ENCODE data around the gene RPS6KA5.
"Not testable (repeated sequence)": the region's sequence is repeated elsewhere in the genome, so short reads cannot be mapped to it uniquely, and the experiment has no call there.

Gene RPS6KA5

DNA sequence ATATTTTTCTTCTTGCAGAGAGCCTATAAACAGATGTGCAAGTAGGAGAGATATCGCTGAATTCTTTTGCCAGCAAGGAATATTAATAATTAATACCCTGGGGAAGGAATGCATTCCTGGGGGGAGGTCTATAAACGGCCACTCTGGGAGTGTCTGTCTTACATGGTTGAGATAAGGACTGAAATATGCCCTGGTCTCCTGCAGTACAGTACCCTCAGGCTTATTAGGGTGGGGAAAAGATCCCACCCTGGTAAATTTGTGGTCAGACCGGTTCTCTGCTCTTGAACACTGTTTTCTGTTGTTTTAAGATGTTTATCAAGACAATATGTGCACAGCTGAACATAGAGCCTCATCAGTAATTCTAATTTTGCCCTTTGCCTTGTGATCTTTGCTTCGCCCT is 236.9 kb downstream of the RPS6KA5 start:
- not testable (repeated sequence) for DNase-seq

DNA sequence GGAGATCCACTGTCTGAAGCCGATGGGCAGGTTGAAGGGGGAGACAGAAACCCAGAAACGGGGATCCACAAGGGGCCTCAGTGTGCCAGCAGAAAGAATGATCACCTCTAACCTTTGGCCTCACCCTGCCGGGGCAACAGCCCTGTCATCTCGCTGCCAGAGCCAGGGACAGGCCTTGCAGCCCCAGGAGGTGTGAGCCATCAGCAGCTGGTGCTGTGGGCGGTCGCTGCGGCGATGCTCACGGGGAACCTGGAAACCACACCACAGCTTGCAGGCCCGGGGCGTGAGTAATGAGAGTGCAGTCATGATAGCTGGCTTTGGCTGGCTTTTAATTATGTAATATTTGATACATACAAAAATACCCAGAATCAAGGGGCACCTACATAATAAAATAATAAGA is 239.5 kb downstream of the RPS6KA5 start:
- DNase-seq: peak; percentile 59

DNA sequence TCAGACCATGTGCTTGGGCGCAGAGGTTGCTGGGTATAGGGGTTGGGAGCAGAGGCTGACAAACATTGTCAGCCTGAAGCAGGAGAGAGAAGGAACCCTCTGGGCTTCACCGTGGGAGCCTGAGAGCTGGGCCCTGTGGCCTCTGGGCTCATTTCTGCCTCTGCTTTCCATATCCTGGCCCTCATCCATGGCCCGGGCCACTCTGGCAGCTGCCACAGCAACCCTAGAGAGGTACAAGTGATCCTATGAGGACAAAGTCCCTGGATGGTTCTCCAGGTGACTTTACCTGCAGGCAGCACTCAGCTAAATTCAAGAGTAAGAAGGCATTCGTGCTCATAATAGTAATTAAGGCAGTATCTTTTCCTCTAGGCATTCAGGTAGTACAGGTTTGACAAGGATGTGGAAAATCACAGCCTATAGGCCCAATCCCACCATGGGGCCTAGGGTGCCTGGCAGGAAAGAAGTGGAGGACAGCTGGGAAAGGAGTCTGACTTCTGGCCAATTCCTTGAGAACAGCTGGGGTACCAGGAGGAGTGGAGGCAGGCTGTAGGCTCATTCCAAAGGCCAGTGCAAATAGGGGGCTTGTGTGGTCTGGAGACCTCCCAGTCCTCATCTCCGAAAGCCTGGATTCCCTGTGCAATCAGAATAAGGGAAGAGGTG is 240.6 kb downstream of the RPS6KA5 start:
- no peak for DNase-seq

DNA sequence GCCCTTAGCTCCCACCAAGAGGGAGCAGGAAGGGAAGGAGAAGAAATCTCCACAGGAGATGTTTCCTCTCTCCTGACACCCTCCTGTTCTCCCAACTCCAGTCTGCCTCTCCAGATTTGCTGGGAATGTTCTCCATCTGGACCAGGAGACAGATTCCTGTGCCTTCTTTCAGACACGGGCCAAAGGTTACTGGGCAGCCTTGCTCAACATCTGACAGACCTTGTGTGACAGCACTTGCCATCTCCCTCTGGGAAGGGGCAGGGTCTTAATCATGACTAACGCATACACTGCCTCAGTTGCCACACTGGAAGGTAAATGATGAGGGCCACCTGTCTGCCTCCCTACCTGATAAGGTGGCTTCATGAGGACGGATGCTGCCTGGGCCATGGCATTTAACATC is 241.7 kb downstream of the RPS6KA5 start:
- DNase-seq: no peak

DNA sequence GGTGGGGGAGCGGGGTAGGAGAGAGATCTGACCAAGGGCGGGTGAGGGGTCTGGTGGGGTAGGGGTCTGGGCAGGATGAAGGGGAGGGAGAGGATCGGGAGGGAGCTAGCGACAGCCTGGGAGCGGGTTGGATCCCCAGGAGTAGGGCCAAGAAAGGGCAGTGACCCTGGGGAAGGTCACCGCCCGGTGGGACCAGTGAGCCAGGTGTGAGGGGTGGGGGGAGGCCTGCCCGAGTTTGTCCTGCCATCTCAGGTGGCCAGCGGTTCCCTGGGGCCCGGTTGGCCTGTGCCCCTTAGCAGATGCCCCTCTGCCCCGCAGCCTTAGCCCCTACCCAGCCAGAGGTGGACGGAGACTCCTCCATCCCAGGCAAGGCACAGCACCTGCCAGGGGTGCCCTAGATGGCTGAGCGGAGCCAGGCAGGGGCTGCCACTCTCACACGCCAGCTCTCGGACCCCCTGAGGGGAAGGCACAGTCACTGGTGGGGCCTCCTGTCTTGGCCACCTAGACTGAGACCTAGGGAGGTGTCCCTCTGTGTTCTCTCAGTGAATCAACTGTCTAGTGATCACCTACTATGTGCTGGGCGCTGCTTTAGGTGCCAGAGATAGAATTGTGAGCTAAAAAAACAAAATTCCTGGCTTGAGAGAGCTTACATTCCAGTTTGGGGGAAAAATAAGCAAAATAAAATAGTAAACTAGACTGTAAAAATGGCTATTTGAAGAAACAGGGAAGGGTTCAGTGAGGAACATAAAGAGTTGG is 243.6 kb downstream of the RPS6KA5 start:
- DNase-seq: no peak

DNA sequence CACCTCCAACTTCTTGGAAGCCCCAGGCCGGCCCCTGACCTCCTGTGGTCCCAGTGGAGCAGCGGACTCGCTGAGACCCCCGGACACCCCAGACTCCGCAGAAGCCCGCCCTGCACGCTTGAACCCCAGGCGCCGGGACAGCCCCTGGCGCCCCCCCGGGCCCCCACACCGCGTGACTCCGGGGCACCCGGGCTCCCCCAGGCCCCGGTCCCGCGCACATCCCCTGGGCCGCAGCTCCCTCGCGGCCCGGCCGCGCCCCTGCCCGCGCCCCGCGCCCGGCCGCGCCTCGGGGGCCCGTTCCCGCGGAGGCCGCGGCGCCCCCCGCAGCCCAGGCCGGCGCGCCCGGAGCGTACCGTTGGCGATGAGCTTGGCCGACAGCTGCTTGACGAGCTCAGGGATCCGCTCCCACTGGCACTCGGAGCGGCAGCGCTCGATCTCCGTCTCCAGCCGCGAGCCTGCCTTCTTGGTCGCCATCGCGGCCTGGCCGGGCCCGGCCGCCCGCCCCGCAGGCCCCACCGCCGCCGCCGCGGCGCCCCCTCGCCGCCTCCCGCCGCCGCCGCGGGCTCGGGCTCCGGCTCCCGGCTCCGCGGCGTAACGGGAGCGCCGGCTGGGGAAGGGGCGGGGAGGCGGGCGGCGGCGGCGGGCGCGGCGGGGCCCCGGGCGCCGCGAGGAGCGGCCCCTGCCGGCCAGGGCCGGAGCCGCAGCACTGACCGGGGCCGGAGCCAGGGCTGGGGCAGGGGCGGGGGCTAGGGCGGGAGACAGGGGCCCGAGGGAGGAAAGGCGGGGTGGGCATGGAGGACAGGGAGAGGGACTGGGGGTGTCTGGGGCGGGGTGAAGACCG is 244.4 kb downstream of the RPS6KA5 start, which contains the start of gene TTC7B:
Gene TTC7B, minus strand, starts transcription at position 609 of the 841 bp plus-strand sequence. Its CDS starts 135 bp downstream, at position 474.
- DNase-seq: peak; percentile 11

DNA sequence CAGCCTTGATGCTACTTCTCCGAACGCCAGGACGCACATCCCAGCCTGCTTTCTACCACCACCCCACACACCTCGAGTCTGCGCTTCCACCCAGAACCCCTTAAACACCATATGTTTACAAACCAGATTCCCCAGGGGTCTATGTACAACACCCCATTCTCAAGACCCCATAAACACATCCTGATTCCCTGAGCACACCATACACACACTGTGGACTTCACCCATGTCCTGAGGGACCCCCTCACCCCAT is 244.9 kb downstream of the RPS6KA5 start:
- DNase-seq: no peak

DNA sequence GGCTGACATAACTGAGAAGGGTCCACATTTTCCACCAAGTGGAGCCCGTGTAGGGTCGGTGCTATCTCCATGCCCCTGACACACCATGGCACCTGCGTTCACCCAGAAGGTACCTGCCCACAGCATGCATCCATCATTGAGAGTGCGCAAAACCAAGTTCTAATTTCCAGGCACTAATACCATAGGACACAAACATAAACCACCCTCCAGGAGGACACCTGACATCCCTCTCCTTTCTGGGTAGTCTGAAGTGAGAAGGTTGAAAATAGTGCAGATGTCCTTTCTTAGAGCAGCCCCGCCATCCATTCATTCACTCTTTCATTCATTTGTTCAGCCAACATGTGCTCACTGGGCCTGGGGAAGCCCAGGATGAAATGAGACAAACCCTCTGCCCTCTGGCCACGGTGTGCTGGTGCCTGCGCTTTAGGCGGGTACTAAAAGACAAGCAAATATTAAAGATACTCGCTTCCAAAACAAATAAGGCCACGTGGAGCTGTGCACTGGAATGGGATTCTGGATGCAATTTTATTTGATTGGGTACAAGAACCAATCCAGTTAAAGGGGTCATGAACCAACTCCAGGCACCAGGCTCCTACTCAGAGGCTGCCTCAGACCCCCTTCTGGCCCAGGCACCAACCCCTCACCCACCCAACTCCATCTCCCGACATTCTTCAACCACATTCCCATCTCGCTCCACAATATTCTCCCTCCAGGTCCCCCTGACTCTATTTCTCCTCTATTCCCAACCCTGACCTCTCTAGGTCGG is 245.5 kb downstream of the RPS6KA5 start:
- no peak for DNase-seq

DNA sequence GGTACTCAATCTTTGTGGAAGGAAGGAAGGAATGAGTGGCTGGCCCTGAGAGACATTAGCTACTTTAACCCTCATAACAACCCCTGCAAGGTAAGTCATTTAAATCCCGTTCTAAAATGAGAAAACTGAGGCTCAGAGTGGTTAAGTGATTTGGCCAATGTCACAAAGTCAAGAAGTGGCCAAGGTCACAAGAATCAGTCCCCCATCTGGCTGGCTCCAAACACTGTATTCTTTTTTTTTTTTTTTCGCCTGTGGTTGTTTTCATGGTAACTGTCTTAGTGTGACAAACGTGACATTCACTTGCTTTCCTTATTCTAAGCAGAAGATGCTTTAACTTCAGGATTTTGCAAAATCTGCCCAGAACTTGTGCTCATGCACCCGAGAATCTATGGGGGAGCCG is 247.0 kb downstream of the RPS6KA5 start:
- no peak for DNase-seq

DNA sequence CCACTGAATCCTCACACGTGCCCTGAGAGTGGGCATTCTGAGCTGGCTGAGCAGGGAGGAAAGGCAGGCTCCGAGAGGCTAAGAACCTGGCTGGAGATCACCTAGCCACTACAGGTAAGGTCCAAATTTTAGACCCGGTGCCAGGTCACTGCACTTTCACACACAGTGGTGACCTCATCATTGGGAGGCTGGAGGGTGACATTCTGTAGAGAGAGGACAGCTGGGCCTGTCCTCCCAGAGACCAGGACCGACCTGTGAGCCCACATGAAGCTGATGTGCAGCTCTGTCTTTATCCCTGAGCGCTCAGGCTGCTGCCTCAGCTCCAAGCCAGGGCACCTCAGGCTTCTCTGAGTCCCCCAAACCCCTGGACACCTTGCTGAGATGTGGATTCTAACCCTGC is 248.3 kb downstream of the RPS6KA5 start:
- no peak for DNase-seq

DNA sequence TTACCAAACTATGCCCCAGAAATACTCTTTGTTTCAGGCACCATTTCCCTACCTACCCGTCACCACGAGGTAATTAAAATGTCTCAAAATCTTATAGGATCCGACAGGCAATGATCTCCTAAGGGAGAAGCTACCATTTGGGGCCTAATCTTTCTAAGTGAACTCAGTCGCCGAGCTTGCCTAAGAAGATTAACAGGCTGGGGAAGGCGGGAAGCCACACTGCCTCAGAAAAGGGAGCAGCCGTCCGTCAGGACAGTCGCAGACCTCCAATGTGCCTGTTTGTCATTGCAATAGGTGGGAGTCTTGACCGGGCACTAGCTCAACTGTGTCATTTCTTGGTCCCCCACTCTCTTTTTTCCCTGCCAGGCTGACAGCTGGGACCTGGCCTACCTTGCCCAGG is 248.8 kb downstream of the RPS6KA5 start:
- no peak for DNase-seq

DNA sequence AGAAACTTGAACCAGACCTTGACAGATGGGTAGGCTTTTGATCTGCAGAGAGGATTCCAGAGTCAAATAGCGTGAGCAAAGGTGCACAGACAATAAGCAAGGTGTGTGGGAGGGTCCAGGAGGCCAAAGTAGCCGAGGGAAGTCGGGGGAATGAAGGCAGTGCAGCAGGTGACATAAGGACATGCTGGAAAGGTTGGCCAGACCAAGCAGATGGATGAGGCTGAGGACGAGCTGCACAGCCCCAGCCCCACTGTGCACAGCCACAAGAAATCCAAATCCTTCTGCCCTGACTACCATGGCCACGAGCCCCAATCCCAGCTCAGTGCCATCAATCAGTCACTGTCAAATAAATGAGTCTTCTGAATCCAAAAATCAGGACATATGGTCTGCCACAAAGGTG is 249.6 kb downstream of the RPS6KA5 start:
- no peak for DNase-seq

DNA sequence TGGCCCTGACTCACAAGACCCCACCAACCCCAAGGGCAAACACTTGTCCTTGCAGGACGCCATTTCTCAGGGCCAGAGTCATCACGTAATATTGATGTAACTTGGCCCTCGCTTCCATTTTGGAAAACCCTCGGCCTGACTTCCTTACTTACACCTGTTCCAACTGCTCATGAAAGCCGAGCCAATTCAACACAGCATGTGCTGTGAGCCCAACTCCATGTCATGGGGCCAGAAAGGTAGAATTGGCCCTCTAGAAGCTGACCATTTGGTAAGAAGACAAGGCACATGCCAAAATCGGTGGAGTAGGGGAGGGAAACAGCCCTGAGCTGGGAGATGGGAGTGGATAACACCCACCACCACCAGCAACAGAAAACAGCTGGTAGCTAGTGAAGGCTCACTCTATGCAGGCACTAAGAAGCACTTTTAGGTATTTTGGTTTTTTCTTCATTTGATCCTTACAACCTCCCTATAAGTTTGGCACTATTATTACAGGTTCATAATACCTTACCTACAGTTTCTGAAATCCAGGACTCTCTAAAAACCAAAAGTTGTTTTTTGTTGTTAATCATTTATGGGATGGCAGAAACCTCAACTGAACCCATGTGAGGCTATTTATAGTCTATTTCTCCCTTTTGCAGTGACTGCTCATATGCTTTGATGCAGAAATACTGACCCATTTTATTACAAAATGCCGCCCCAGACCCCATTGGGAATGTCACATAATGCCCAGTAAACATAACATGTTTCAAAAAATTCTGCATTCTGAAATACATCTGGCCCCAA is 250.7 kb downstream of the RPS6KA5 start:
- no peak for DNase-seq

DNA sequence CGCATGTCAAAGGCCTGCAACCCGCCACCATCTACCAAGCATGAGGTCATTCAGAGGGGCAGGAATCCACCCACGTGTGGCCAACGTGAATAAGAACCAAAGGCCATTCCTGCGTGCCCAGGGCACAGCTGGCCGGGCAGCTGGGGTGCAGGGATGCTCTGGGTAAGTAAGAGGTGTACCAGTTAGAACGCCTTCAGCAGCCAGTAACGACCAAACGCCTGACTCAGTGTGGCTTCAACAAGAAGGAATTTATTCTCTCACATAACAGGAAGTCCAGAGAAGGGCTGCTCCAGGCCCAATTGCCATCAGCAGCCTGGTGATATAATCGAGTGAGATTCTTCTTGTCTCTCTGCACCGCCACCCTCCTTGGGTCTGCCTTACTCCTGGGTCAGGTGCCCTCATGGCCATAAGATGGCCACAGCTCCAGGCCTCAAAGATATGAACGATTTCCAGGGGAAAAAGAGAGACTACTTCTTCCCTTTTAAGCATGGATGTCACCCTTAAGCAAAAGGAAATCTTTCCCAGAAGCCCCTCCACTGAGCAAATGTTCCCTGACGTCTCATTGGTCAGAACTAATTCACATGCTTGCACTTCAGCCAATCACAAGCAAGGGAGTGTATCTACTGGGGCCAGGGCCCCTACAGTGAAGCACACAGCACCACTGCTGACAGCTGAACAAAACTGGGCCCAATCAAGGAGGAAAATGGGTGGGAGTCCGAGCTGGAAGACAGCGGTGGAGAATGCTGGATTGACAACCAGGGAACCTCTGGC is 251.5 kb downstream of the RPS6KA5 start:
- no peak for DNase-seq

DNA sequence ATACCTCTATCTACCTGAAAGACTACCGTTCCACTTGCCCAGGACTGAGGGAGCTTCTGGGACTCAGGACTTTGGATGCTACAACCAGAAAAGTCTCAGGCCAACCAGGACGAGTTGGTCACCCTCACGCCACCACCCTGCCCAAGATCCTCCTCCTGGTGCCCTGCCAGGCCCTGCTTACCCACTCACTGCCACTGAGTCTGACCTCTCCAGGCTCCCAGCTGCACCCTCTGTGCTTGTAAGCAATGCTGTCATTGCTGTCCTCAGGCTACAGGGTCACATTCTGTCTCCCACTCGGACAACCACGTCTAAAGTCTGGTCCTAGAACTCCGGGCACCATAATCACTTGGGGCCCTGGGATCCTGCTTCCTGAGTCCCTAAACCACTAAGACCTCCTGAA is 253.4 kb downstream of the RPS6KA5 start:
- DNase-seq: no peak

DNA sequence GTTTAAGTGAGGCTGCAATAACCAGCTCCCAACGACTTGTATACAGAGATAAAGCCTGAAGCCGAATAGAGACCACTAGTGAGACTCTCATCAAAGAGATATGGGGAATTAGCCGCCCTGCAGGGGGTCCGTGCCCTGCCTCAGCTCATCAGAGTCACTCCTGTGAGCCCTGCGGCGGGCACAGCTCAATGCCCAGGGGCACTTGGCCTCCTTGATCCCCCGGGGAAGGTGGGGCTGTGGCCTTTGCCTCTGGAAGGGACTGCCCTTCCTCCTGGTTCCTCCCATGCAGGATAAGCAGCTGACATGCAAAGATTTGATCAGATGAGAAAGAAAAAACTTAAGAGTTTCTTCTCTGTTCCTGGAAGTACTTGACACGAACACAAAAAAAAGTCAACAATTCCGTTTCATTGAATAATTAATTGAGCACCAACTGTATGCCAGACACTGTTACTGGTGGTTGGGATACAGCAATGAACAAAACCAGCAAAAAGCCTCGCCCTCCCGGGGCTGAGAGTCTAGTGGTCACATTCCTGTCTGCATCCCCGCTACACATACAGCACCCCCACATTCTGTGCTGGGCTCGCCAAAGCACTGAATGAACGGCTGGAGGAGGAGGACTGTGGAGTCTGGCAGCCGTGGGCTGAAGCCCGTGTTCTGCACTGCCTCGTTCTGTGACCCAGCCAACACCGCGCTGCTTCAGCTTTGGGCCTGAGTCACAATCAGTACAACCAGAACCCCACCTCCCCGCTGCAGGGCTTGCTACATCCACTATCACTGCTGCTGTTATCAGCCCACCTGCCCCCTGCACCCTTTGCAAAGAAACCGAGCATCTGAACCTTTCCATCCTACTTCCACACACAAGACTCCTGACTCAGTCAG is 254.5 kb downstream of the RPS6KA5 start:
- DNase-seq: no peak

DNA sequence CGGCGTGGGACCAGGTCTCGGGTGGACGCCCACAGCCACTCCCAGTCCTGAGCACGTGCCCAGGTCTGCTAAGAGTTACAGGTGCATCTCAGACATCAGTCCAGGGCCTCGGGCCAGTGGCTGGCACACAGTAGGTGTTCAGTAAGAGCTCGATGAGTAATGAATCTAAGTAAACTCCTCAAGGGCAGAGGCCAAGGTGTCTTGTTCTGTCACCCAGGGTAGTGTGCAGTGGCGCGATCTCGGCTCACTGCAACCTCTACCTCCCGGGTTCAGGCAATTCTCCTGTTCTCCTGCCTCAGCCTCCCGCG is 255.4 kb downstream of the RPS6KA5 start:
- no peak for DNase-seq

DNA sequence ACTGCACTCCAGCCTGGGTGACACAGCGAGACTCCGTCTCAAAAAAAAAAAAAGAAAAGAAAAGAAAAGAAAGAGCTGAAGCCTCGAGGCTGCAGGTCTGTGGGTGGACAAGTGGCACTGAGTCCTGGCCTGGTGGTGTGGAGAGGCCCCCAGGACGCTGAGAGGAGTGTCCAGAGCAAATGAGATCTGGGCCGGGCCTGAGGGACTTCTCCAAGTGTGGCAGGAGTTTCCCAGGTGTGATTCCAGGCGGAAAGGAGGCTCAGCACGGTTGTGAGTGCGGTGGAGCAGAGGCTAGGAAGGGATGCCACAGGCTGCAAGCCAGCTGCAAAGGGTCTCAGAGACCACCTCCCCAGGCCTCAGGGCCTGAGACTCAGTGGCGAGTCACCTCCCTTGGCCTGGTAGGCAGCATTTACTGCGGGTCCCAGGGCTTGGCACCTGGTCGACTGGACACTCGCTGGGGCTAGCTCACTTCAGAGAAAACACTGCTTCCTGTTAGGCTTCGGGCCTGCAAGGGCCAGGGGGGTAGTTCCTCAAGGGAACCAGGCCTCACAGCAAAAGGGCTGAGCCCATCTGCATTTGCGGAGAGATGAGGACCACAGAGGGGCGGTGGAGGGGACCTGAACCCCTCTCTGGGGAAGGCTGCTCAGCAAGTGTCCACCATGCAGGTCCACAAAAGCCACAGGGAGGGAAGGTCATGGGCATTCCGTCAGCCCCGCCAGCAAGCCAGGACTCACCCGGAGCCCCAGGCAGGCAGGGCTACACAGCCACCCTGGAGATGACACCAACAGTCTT is 256.0 kb downstream of the RPS6KA5 start:
- DNase-seq: no peak

DNA sequence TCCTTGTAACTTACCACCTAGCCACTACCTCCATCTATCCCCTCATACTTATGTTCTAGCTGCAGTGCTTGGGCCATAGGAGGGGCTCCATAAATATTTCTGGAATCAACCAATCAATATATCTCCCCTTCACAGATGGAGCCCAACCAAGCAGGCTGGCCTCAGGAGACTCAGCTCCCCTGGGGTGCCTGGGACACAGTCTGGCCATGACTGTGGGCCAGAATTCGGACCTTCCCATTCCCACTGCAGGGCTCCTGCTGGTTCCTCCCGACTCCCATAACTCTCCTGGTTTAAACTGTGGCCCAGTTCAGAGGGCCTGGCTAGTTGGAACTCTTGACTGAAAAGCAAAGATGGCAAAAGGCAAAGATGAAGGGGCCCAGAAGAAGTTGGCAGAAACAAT is 257.2 kb downstream of the RPS6KA5 start:
- DNase-seq: no peak

DNA sequence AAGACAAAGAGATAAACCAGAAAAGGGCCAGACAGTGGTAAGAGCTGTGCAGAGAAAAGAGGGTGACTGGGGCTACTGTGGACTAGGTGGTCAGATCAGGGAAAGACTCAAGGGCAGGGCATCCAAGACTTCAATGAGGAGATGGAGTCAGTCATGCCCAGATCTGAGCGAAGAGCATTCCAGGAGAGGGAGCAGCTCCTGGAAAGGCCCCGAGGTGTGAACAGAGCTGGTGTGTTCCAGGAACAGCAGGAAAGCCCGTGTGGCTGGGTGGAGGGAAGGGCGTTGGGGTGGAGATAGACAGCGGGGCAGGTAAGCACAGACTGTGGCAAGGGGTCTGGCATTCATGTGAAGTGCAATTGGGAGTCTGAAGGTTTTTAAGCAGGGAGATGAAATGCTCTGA is 261.0 kb downstream of the RPS6KA5 start:
- DNase-seq: no peak

All from CD4-positive, alpha-beta T cell treated with Interferon gamma for 1 hour (primary cell).